HG03457 (cell line): ENCODE data around the gene TMEM158.

Source experiments
- ATAC-seq: cut with Tn5 transposase; IDR thresholded peaks from one replicate; pipeline ENCODE4 v1.9.1; 2021; ENCODE audit warnings: moderate number of reproducible peaks; ENCODE audit not compliant: unreplicated experiment

TMEM158 gene

GRCh38 chr3:45178183-45179023 is 47.7 kb downstream of the TMEM158 start:
- ATAC-seq: no peak

GRCh38 chr3:45176912-45177311 is 49.2 kb downstream of the TMEM158 start:
- no peak for ATAC-seq
